ENCODE data around the gene CCDC9B.

Gene CCDC9B

DNA sequence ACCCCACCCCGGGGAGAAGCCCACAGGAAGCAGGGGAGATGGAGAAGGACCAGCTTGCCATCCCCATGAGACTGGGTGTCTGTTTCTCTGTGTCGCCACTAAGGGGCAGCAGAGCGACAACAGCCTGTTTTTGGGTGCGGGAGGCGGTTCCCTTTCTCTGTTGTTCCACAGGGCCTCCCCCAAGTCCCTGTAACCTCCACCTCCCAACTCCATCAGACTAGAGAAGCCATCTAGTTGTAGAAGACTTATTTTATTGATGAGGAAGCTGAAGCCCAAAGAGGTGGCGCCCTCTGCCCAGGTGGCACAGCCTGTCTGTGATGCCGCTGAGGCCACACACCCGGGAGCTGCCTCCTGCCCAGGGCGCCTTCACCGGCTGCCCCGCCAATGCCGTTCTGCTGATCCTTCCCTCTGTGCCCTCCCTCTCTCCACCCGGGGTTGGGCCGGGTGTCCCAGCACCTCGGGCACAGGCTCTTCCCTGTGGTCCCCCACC, 3.9 kb upstream of the CCDC9B start:
- DNase-seq: peak; percentile 69

DNA sequence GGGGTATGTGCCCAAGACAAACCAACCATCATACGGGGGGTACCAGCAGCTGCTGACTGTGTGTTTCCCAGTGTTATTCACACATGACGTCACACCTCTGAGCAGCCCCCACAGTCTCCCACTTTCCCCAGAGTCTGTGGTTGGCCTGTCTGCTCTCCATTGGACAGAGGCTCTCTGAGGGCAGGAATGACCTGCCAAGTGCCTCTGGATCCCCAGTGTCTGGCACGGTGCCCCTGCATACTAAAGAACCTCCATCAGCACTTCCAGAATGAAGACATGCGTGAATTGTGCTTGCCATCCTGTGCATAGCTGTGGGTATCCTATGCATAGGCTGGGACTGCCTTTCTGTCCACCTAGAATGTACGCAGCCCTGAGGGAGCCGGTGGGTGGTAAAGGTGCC, 3.5 kb upstream of the CCDC9B start:
- DNase-seq: no peak

DNA sequence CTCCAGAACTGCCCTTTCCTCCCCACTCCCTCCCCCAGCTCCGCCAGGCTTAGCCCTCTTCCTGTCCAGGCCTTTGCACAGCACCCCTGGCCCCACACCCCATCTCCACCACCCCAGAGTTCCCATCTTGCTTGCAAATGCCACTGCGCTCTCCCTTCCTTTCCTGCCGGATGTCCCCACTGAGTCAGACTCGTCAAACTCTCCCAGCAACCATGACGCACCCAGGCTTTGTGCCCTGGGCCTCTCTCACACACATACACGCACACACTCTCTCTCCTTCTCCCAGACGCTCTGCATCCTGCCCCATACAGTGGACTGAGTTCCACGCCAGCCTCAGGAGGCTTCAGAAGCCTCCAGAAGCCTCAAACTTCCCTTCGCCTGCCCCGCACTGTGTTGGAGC, 2.8 kb upstream of the CCDC9B start:
- DNase-seq: no peak

DNA sequence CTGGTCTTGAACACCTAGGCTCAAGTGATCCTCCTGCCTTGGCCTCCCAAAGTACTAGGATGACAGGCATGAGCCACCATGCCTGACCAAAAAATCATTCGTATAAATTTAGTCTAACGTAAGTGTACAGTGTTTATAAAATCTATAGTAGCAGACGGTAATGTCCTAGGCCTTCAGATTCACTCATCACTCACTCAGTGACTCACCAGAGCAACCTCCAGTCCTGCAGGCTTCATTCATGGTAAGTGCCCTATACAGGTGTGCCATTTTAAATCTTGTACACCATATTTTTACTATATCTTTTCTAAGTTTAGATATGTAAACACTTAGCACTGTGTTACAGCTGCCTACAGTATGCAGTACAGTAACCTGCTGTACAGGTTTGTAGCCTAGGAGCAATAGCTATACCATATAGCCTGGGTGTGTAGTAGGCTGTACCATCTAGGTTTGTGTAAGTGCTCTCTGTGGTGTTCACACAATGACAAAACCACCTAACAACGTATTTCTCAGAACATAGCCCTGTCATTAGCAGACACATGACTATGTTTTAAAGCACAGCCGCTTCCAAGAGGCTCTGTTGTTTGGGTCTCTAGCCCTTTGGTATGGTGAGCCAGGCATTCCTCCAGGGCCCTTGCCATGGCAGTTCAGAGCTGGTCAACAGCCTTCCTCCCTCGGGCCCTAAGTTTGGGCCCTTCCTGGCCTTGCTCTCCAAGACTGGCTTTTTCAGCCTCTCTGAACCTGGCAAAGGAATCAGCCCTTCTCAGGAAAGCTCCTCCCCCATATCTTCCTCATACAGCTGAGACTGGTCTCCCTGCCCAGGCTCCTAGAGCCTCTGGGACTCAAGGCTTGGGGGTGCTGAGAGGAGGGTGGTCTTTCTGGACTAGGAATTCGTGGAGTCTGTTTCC, 1.9 kb upstream of the CCDC9B start:
- DNase-seq: no peak

DNA sequence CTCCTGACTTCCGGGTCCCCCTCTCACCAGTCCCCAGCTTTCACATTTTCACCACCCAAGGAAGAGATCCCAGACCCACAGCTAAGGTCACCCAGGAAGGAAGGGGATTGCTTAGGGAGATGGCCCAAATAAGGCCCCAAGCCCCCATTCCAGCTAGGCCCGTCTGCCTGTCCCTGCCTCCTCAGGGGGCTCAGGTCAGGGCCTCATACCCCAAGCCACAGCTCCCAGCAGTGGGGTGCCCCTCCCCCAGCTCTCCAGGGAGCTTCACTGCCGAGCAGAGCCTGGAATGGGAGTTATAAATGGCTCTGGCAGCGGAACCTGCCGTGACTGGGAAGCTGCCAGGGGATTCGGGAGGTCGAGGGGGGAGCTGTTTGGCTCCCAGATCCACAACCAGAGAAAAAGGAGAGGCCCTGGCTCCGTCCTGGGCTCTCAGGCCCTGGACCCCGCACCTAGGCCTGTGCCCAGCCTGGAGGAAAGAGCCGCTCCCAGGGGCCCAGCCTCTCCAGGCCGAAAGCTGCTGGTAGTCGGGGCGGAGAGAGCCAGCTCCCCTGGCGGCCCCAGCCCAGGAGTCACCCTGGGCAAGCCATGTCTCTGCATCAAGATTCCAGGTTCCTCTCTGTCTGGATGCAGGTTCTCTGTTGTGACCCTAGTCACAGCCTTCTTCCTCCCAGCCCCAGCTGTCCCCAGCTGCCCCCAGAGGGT, 550 bp downstream of the CCDC9B start:
- DNase-seq: no peak

DNA sequence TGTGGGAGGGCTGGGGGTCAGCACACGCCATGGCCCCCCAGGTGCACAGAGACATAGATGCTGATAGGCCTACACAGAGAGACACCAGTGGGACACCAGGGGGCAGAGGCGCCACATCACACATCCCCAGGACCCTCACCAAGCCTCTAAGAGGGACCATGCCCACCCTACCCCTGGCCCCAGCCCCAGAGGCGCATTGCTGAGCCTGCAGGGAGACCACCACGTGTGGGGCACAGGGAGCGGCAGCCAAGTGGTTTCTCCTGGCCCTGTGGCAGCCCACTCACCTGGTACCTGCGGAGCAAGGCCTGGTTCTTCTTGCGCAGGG, 1.2 kb downstream of the CCDC9B start:
- no peak for DNase-seq

DNA sequence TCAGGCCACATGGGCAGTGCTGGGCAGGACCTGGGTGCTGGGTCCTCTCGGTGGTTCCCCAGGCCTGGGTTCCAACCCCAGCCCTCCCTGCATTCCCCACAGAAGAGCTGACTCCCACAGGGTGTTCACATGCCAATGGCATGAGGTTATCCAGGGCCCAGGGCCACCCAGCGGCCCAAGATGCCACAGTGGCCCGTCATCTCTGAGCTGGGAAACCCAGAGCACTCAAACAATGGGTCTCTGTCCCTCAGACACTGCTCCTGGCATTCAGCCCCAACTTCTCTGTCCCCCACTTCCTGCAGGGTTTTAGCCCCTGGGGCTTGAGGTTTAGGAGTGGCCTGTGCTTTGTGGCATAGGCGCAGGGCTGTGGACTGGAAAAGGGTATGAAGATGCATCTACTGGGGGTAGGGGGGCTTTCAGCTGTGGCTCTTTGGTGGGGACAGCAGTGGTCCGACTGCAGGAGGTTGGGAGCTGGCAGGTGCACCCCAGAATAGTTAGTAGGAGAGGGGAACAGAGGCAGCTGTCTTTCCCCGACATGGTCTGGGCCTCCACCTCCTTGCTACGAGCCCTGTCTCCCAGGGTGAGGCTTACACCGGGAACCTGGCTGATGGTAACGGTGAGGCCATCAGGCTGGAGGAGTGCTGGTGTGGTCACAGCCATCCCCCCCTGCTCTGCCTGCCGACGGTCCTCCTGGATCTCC, 1.7 kb downstream of the CCDC9B start:
- DNase-seq: no peak

DNA sequence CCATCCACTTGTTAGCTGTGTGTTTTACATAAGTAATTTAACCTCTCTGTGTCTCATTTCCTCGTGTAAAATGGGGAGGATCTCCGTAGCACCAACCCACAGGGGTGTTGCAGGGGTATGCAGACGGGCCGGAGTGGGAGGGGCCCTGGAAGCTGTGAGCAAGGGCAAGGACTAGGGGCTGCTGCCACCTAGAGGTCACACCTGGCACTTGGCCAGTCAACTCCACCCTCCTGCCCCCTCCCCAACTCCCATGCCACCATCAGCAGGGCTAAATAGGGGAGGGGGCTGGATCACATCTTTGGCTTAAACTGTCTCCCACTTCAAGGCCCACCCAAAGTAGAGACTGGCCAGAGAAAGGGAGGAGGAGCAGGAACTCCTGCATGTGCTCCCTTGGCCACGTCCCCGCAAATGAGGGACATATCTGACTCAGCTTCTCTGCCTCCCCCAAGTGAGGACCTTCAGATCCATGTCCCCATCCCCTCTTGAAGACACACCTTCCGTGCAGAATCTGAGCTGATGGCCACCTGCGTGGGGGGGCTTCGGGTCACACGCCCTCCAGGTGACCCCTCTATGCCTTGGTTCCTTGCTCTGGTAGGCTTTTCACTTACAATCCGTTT, 2.6 kb downstream of the CCDC9B start:
- DNase-seq: peak; percentile 84

DNA sequence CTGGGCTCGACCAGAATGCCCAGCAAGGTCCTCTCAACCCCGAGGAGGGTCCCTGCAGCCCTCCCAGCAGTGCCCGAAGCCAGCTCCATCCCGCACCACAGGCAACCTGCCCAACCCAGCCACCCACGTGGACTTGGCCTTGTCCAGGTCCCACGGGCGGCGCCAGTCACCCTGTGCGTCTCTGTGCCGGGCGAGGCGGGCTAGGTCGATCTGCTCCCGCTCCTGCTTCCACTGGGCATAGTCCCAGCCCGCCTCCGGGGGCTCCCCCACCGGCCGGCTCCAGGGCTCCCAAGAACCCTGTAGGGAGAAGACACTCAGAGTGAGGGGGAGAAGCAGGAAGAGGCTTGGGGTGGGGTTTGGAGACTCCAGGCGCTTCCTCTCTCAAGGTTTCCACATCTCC, 3.1 kb downstream of the CCDC9B start:
- no peak for DNase-seq

DNA sequence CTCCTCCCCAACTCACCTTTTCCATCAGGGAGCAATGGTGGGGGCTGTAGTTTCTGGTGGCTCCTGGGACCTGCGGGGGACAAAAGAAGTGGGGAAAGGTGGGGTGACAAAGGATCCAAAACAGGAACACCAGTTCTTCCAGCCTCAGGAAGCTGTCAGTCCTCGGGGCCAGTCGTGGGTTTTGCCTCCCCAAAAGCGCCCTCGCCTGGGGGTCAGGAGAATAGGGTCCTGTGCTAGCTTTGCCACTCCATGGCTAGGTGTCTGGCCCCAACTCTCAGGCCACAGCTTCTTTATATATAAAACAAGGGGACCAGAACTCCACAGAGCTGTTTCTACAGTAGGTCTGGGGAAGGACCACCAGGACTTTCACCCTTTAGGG, 4.0 kb downstream of the CCDC9B start:
- DNase-seq: no peak

DNA sequence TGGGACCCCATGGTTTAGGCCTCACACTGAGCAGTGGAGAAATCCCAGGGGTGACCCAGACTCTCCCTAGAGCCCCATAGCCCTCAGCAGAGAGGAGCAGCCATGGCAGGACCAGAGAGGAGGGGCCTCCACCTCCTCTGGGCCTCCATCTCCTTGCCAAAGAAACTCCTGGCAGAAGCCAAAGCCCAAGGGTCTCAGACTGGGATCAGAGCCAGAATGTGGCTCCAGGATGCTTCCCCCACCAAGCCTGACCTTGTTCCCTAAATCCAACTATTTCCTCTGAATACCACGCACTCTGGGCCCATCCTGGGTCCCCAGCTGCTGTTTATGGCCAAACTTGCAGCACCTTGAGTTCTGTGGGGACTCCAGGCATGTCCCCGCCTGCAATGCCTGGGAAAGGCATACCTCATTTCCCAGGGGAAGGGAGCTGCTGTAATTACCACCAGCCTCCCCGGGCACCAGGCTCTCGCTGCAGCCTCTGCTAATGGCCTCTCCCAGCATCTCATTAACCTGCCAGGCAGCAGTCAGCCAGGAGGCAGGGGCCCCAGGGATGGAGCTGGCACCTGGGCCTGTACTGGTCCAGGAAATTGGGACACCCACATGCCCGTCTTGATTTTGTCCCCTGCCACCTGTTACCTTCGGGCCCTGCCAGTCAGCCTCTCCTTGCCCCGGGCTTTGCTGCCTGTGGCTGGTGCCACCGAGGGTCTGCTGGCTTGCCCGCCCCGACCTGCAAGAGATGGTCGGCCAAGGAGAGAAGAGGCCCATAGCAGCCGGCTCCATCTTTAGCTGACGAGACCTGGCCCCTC, 4.6 kb downstream of the CCDC9B start:
- no peak for DNase-seq

DNA sequence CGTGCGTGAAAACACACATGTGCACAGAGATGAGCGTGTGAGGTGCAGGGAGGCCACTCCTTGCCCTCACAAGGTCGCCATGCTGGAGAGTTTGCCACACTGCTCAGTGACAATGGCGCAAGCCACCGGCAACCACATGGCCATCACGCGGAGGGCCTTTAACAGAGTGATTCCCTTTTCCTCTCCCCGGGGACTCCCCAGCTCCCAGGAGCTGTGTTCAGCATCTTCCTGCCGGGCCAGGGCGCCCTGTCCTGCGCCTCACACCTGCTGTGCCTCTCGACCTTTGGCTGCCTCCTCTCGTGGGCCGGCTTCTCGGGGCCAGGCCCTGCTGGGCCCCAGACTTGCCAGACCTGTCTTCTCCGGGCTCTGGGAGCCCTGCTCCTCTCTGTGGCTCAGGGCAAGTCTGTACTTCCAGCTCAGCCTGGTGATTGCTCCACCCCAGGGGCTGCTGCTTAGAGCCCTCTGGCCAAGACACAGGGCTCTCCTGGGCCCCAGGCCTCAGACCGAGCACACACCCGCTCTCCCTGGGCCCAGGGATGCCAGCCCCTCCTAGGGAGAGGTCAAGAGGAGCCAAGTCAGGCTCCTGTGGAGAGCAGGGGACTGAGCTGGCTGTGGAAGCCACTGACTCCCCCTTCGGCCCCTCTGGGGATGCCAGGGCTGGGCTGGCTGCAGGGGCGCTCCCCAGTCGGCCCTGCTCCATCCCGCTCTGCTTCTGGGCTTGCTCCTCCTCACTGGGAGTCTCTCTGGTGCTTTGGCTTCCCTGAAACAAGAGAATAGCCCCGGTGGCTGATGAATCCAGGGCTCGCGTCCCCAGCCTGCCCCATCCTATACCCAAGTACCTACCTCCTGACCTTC, 5.6 kb downstream of the CCDC9B start:
- no peak for DNase-seq

DNA sequence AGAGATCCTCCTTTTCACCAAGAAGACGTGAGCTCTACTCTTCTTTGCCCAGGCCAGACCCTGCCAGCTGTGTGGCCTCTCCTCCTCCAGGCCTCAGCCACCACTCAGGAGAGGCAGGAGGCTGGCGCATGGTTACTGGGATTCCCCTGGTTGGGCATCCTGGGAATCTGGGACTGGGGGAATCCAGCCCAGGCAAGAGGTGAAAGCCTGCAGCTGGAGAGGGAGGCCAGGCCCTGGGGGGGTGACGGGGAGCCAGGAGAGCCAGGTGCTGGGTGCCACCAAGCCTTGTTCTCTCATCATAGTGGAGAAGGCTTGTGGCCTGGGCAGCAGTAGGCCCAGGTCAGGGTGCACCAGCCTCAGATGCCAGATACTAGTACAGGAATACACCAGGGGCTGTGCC, 6.2 kb downstream of the CCDC9B start:
- no peak for DNase-seq

DNA sequence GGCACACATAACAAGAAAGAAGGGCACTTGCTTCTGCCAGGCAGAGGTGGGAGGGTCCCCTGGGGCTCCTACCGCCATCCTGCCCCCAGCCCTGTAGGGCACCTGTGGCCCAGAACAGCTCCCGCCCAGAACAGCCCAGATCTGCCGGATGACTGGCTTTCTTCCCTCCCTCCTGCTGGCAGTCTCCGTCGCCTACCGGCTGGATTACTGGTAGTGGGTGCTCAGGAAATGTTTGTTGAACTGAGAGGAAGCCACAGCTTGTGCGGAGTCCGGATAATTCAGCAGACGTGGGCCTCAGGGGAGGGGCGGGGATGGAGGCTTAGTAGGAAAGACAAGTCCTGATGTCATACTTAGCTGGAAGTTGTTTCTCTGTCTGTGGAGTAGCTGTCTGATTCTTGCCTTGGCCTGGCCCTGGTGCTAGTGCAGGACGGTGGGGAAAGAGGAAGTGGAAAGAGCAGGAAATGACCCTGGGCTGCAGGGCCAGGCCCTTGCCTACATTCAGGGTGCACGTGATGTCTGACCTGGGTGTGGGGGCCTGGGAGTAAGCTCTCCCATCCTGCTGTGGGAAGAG, 6.7 kb downstream of the CCDC9B start:
- peak; percentile 18 for DNase-seq

DNA sequence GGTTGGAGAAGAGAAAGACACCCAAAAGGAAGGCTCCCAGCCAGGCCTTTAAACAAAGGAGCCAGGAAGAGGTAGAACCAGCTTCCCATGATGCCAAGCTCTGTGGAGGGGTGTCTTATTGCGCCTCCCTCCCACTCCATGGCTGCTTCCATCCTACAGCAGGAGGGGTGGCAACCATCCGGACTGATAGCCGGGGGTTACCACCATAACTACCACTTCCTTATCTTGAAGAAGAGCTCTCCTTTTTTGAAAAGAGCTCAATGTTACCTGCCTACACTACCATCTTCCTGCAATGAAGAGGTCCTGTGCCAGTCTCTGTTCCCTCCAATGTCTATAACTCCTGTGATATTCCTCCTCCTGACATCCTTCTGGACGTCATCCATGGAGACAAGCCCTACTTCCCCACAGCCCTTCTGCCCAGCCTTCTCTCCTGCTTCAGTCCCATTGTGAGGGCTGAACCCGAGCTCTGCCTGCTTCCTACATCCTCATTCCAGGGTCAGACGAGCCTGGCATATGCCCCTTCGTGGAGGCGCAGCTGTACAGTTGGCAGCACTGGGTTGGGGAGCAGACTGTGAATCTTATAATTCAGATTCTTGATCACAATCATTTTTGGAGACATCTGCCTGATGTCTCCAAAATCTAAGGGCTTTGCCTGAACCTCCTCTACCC, 8.5 kb downstream of the CCDC9B start:
- DNase-seq: no peak

DNA sequence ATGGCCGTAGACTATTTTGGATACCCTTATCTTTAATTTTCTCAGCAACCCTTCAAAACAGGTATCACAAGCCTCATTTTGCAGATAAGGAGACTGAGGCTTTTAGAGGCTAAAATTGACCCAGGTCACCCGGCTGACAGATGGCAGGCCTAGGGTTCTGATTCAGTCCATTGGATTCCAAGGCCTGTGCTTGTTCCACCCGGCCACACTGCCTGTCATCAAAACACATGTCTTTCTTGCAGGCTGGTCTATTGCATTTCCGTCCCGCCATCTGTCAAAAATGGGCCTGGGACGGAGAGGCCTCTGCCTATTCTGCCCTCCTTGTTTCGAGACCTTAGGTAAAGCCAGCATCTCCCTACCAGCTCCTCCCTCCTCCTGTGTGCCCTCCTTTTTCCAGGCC, 9.1 kb downstream of the CCDC9B start:
- no peak for DNase-seq

DNA sequence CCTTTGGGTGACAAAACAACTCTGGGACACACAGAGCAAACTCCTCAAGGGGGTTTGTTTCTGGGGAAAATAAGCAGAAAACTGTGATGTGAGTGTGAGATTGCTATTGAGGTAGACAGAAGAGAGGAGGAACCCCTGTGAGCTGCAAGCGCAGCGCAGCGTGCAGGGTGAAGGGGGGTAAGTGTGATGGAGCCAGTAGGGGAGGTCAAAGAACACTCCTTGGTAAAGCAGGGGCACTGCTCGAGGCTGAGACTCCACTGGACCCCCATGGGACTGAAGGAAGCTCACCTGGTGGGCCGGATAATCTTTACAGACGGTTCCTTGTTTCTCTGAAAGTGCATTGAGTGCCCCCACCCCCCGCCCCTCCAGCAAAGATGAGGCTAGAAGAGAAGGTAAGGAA, 9.7 kb downstream of the CCDC9B start:
- DNase-seq: no peak

DNA sequence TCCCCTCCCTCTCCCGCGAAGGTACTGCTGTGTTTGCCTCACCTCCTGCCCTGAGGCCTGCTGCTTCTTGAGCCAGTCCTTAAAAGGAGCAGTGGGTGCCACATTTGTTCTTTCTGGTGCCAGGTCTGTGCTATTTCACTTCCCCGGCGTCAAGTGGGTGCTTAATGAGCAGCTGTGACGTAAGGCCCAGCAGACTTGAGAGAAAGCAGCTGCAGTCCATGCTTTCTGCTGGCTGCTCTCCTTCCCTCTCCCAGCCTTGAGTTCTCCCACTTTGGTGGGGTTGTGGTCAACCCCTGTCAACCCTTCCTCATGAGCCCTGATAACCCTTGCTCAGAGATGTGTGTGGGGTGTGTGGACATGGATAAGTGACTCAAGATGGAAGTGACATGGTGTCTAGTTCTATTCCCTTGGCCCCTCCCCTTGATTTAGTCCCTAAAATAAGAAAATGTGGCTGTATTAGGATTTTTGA, 10.3 kb downstream of the CCDC9B start:
- DNase-seq: no peak

DNA sequence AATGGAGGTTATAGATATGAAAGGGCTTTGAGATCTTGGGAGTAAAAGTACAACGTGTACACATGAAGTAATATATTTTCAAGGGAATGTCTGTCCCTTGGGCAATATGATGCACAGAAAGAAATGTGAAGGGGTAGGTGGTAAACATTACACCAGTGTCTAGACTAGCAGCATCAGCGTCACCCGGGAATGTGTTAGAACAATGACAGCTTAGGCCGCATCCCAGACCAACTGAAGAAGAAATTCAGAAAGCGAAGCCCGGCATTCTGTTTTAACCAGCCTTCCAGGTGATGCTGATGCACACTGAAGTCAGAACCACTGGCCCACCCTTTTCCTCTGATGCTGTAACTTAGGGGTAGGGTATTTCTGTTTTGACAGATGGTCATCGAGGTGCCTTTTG, 10.9 kb downstream of the CCDC9B start:
- DNase-seq: no peak

DNA sequence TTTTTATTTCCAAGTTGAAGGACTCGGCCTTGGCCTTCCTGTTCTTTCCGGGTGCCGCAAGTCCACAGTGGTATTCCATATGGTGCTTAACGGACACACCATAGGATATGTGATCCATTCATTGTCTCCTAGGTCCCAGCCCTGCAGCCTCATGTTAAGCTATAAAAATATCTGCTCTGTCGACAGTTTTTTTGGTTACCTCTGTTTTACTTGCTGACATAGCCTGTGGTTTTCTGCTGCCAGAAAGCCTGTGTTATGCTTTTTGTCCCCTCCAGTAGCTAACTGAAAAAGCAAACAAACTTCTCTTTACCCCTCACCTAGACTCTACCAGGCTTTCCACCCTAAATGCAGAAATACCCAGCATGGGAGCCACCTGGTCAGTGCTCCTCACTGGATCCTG, 12.0 kb downstream of the CCDC9B start:
- DNase-seq: no peak
